ENCODE measurements around the gene STRN. TPM values are rescaled to one million over a fixed set of nuclear protein-coding genes. Genes with fewer than 3 reads are reported as not detected.

STRN gene
- total and polyA plus RNA-seq, 9 of the 15 experiments (the other 6 are each of a cell fraction or from before 2014, with no cell fraction given): 1.3 to 31.2 (median 20.0) TPM

DNA sequence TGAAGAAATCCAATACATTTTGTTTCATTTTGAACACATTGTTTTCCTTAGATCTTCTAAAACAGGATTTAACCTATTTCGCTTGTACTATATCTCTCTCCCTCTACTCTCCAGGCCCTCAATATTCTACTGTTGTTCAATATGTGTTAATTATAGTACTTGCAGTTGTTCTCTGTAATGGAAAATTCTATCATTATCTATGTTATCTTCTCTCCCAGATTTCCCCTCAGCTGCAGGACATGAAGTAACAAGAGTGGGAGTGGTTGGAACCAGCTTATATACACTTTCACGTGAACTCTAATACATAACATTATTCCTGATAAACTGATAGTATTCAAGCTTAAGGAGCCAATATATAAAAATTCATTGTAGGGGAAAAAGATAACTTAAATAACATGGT lies 7.0 kb upstream of the STRN start (continued):
- TF ChIP-seq STAT5A (IDR thresholded peaks at IDR 0.05; ENCODE audit: borderline replicate concordance, low read length) (peak; percentile 23; the same call in 1 of the 2 replicates), TEAD4 (IDR thresholded peaks at IDR 0.05; ENCODE audit: low read length) (peak; percentile 79), TEAD4 (CRISPR knock-in tag; IDR thresholded peaks at IDR 0.05; ENCODE audit: borderline replicate concordance) (no peak), ZNF561 (CRISPR knock-in tag; conservative IDR thresholded peaks at IDR 0.05) (no peak), ZNF699 (CRISPR knock-in tag; IDR thresholded peaks at IDR 0.05; ENCODE audit: insufficient replicate concordance) (no peak), NFATC3 (IDR thresholded peaks at IDR 0.05) (peak; percentile 95)
- TF ChIP-seq, protein P1, sequence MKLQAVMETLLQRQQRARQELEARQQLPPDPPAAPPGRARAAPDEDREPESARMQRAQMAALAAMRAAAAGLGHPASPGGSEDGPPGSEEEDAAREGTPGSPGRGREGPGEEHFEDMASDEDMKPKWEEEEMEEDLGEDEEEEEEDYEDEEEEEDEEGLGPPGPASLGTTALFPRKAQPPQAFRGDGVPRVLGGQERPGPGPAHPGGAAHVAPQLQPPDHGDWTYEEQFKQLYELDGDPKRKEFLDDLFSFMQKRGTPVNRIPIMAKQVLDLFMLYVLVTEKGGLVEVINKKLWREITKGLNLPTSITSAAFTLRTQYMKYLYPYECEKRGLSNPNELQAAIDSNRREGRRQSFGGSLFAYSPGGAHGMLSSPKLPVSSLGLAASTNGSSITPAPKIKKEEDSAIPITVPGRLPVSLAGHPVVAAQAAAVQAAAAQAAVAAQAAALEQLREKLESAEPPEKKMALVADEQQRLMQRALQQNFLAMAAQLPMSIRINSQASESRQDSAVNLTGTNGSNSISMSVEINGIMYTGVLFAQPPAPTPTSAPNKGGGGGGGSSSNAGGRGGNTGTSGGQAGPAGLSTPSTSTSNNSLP (IDR thresholded peaks at IDR 0.05; ENCODE audit: borderline replicate concordance, low read depth, low read length): 0 out of 2 replicates have a peak, but pooled peaks have one; percentile 14

DNA sequence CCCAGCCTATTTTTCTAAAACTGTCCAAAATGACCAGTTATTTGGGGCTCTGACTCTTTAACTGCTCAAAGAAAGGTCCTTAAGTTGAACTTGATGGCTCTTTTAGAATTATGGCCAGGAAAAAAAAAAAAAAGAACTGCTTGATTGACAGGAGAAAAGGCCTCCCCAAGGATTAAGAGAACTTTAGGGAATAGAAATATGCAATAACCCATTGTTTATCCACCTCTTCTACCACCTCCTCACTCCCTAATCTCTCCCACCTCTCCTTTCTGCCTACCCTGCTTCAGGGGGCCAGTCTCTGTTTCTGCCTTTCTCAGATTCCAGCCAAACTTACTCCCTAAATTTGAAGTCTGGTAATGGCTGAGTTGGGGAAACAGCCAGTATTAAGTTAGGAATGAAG lies 5.7 kb upstream of the STRN start:
- Histone ChIP-seq H3K9me1 (ENCODE audit: control insufficient read depth, insufficient read depth, low read length) (no peaks in the 10 kb centered on the region), H3K36me3 (ENCODE audit: control insufficient read depth, insufficient read depth, low read length) (no peaks in the 10 kb centered on the region), H3K79me2 (ENCODE audit: control insufficient read depth, insufficient read depth, low read length) (0 out of 3 replicates have a peak, but pooled peaks cover 4% of the 10 kb centered on the region), H3K4me1 (replicated peaks in 1 of 2; ENCODE audit: control insufficient read depth in 2 of 2, insufficient read depth in 2 of 2, low read length in 2 of 2) (peaks cover 3 to 22% of the 10 kb centered on the region in 2 experiments), H3K9ac (ENCODE audit: insufficient read depth in 1 of 2, low read depth in 2 of 2, low read length in 2 of 2) (no peak overlapping the region), H3K4me3 (no peak overlapping the region), H3K9me3 (replicated peaks; ENCODE audit: control insufficient read depth, insufficient read depth, low read depth, low read length) (no peaks in the 10 kb centered on the region), H3K4me2 (ENCODE audit: insufficient read depth, low read length) (no peak overlapping the region), H4K20me1 (replicated peaks; ENCODE audit: control insufficient read depth, insufficient read depth, low read length) (no peaks in the 10 kb centered on the region), H3K27ac (ENCODE audit: extremely low read depth, low read depth, low read length) (no peak overlapping the region), H3K27me3 (ENCODE audit: control insufficient read depth in 2 of 2, insufficient read depth in 2 of 2, low read length in 2 of 2) (no peaks in the 10 kb centered on the region), H2AFZ (ENCODE audit: low read depth, low read length) (peak overlapping the region; percentile 58; the same call in 1 of the 2 replicates)
- no peak for ATAC-seq
- no peak for FAIRE-seq
- ChIA-PET POLR2A (interaction anchor here (1.6 kb wide), 1 partner anchor 10 kb away, joined by 4 read pairs; no protein-coding TSS in a partner anchor), CTCF (ENCODE audit: low intra/inter-chr PET ratio) (no interaction called here)
- BruUV-seq (replicated peaks): no TSS peak
- in situ Hi-C loops (cut with MboI): no loop called here
- intact Hi-C loops (cut with micrococcal nuclease): no loop called here
- no peak for DNase-seq (ENCODE audit: extremely low read depth in 1 of 4, low spot score in 3 of 4)
- TF ChIP-seq ARID1B (IDR thresholded peaks at IDR 0.05) (no peak), HNRNPK (IDR thresholded peaks at IDR 0.05; ENCODE audit: low read depth, low read length, poor library complexity, severe bottlenecking) (no peak), SMARCC2 (IDR thresholded peaks at IDR 0.05; ENCODE audit: low read depth) (no peak), ZNF384 (IDR thresholded peaks at IDR 0.05; ENCODE audit: low read depth, low read length) (0 out of 2 replicates have a peak, but pooled peaks have one; percentile 26), HMG20A (CRISPR knock-in tag; conservative IDR thresholded peaks at IDR 0.05) (no peak), CREBBP (IDR thresholded peaks at IDR 0.05; ENCODE audit: low read depth, low read length) (no peak), DEAF1 (CRISPR knock-in tag; IDR thresholded peaks at IDR 0.05) (no peak), MECOM (CRISPR knock-in tag; IDR thresholded peaks at IDR 0.05) (no peak)
- TF ChIP-seq, protein P2, sequence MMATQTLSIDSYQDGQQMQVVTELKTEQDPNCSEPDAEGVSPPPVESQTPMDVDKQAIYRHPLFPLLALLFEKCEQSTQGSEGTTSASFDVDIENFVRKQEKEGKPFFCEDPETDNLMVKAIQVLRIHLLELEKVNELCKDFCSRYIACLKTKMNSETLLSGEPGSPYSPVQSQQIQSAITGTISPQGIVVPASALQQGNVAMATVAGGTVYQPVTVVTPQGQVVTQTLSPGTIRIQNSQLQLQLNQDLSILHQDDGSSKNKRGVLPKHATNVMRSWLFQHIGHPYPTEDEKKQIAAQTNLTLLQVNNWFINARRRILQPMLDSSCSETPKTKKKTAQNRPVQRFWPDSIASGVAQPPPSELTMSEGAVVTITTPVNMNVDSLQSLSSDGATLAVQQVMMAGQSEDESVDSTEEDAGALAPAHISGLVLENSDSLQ (IDR thresholded peaks at IDR 0.05): peak; percentile 83
- TF ChIP-seq, protein P3, sequence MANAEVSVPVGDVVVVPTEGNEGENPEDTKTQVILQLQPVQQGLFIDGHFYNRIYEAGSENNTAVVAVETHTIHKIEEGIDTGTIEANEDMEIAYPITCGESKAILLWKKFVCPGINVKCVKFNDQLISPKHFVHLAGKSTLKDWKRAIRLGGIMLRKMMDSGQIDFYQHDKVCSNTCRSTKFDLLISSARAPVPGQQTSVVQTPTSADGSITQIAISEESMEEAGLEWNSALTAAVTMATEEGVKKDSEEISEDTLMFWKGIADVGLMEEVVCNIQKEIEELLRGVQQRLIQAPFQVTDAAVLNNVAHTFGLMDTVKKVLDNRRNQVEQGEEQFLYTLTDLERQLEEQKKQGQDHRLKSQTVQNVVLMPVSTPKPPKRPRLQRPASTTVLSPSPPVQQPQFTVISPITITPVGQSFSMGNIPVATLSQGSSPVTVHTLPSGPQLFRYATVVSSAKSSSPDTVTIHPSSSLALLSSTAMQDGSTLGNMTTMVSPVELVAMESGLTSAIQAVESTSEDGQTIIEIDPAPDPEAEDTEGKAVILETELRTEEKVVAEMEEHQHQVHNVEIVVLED (CRISPR knock-in tag; IDR thresholded peaks at IDR 0.05): no peak

All from K562 (cell line).